Loucy (cell line): ENCODE results near the gene CPNE2.

Experiments used
- EZH2phosphoT487 ChIP-seq: fragments of 200-600 bp; IDR thresholded peaks from 2 replicates; pipeline ENCODE4 v1.6.1; 2018; ENCODE audit warnings: antibody characterized with exemption, mild to moderate bottlenecking, moderate library complexity, borderline replicate concordance
- TF ChIP-seq, protein P1 (sequence below): fragments of 200-600 bp; sonication (generic); conservative IDR thresholded peaks from 2 replicates; pipeline ENCODE4 v1.5.1; 2014; ENCODE audit warnings: mild to moderate bottlenecking, antibody characterized with exemption, low read length

DNA sequence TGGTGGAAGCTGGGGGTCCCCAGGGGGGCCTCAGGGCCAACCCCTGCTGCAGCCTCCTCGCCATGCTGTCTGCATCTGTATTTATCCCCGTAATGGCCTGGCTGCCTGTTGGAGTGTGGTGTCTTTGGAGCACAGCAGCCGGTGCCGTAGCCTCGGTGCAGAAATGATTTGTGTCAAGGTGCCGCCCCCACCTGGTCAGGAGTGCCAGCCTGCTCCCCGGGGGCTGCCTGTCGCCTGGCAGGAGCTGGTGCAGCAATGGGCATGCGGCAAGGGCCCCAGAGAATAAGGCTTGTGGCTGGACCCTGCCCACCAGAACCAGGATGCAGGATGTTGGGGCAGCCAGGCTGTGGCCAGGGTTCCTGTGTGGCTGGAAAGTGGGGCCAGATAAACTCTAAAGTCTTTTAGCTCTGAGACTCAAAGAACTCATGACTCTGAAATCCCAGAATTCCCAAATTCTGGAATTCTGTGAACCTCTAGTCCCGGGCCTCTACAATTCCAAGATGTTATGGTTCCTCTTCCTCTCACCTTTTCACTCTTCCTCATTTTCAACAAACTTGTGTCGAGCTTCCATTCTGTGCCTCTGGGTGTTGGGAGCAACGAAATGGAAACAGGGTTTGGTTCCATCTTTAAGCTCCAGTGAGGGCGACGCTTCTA lies 5.9 kb downstream of the CPNE2 start:
- TF ChIP-seq, protein P1, sequence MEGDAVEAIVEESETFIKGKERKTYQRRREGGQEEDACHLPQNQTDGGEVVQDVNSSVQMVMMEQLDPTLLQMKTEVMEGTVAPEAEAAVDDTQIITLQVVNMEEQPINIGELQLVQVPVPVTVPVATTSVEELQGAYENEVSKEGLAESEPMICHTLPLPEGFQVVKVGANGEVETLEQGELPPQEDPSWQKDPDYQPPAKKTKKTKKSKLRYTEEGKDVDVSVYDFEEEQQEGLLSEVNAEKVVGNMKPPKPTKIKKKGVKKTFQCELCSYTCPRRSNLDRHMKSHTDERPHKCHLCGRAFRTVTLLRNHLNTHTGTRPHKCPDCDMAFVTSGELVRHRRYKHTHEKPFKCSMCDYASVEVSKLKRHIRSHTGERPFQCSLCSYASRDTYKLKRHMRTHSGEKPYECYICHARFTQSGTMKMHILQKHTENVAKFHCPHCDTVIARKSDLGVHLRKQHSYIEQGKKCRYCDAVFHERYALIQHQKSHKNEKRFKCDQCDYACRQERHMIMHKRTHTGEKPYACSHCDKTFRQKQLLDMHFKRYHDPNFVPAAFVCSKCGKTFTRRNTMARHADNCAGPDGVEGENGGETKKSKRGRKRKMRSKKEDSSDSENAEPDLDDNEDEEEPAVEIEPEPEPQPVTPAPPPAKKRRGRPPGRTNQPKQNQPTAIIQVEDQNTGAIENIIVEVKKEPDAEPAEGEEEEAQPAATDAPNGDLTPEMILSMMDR, result peak; percentile 33
- no peak for TF ChIP-seq EZH2phosphoT487
